ENCODE results near the gene FILIP1. TPM values are rescaled to one million over a fixed set of nuclear protein-coding genes. Genes with fewer than 3 reads are reported as not detected.

FILIP1 gene
- total and polyA plus RNA-seq, 9 donors = 1.1 to 7.1 (median 2.7) TPM

GRCh38 chr6:75491291-75491690 lies 2.3 kb downstream of the FILIP1 start:
- H3K9me3 ChIP-seq = no peaks in the 10 kb centered on the region
- H3K27ac ChIP-seq = no peak overlapping the region
- peak overlapping the region; percentile 12 for H3K4me3 ChIP-seq
- TF ChIP-seq, protein P1, sequence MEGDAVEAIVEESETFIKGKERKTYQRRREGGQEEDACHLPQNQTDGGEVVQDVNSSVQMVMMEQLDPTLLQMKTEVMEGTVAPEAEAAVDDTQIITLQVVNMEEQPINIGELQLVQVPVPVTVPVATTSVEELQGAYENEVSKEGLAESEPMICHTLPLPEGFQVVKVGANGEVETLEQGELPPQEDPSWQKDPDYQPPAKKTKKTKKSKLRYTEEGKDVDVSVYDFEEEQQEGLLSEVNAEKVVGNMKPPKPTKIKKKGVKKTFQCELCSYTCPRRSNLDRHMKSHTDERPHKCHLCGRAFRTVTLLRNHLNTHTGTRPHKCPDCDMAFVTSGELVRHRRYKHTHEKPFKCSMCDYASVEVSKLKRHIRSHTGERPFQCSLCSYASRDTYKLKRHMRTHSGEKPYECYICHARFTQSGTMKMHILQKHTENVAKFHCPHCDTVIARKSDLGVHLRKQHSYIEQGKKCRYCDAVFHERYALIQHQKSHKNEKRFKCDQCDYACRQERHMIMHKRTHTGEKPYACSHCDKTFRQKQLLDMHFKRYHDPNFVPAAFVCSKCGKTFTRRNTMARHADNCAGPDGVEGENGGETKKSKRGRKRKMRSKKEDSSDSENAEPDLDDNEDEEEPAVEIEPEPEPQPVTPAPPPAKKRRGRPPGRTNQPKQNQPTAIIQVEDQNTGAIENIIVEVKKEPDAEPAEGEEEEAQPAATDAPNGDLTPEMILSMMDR (IDR thresholded peaks at IDR 0.05) = no peak
- TF ChIP-seq POLR2A (IDR thresholded peaks at IDR 0.05) = no peak
- 74 to 84% (median 79%) methylated on average over 1 of the region's 1 CpG for WGBS, 3 donors
- no peaks in the 10 kb centered on the region for H3K36me3 ChIP-seq
- no peaks in the 10 kb centered on the region for H3K4me1 ChIP-seq (ENCODE audit: insufficient read depth)
- intact Hi-C loops (cut with DNase I) = no loop called here
- no peaks in the 10 kb centered on the region for H3K27me3 ChIP-seq
- no peak for DNase-seq

GRCh38 chr6:75490706-75491105 lies 2.9 kb downstream of the FILIP1 start:
- H3K4me3 ChIP-seq = peak overlapping the region; percentile 12
- no peak overlapping the region for H3K27ac ChIP-seq
- intact Hi-C loops (cut with DNase I) = no loop called here
- no peaks in the 10 kb centered on the region for H3K36me3 ChIP-seq
- WGBS, 3 donors = 71 to 91% (median 89%) methylated on average over 3 of the region's 3 CpGs
- no peaks in the 10 kb centered on the region for H3K4me1 ChIP-seq (ENCODE audit: insufficient read depth)
- TF ChIP-seq POLR2A (IDR thresholded peaks at IDR 0.05) (no peak), EP300 (IDR thresholded peaks at IDR 0.05) (no peak)
- TF ChIP-seq, protein P1 (IDR thresholded peaks at IDR 0.05) = no peak
- no peaks in the 10 kb centered on the region for H3K27me3 ChIP-seq
- DNase-seq = no peak
- H3K9me3 ChIP-seq = no peaks in the 10 kb centered on the region

DNA sequence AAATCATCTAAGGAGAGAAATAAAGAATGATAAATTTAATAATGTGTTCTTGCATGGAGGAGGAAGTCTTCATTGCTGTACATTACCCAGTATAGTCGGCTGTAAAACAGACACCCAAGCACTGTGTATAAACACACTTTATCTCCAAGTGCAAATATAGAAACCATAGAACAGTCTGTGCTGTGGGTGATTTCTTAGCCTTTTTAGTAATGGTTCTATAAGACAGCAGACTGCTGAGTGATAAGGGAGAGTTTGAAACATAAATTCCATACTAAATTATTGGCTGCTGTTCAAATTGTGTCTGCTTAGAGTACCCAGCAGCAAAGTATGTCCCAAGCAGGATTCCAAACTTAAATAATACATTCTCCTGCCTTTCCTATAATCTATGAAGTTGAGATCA lies 4.6 kb downstream of the FILIP1 start:
- WGBS, 3 donors = 13 to 14% (median 13%) methylated on average over 1 of the region's 1 CpG
- no peak for DNase-seq
- no peaks in the 10 kb centered on the region for H3K36me3 ChIP-seq
- H3K4me1 ChIP-seq (ENCODE audit: insufficient read depth) = no peaks in the 10 kb centered on the region
- no peaks in the 10 kb centered on the region for H3K27me3 ChIP-seq
- intact Hi-C loops (cut with DNase I) = no loop called here
- no peaks in the 10 kb centered on the region for H3K9me3 ChIP-seq
- H3K4me3 ChIP-seq = no peak overlapping the region
- H3K27ac ChIP-seq = no peak overlapping the region
- TF ChIP-seq POLR2A (IDR thresholded peaks at IDR 0.05) (no peak), EP300 (IDR thresholded peaks at IDR 0.05) (no peak)
- TF ChIP-seq, protein P1 (IDR thresholded peaks at IDR 0.05) = no peak

GRCh38 chr6:75488033-75488432 lies 5.6 kb downstream of the FILIP1 start:
- intact Hi-C loops (cut with DNase I) = no loop called here
- Histone ChIP-seq H3K4me1 (ENCODE audit: insufficient read depth) (no peaks in the 10 kb centered on the region), H3K9me3 (no peaks in the 10 kb centered on the region), H3K4me3 (no peak overlapping the region), H3K27me3 (no peaks in the 10 kb centered on the region), H3K27ac (no peak overlapping the region), H3K36me3 (no peaks in the 10 kb centered on the region)
- no peak for DNase-seq
- 6 to 30% (median 26%) methylated on average over 1 of the region's 1 CpG for WGBS, 3 donors
- TF ChIP-seq, protein P1 (IDR thresholded peaks at IDR 0.05) = no peak
- TF ChIP-seq EP300 (IDR thresholded peaks at IDR 0.05) = no peak

Measured in ovary (tissue), 9 donors.